Smooth muscle cell (in vitro differentiated cells): ENCODE measurements around the gene PIK3C2G. TPM values are rescaled to one million over a fixed set of nuclear protein-coding genes. Genes with fewer than 3 reads are reported as not detected.

Source experiments
- DNase-seq: peaks from one replicate; lab custom pipeline; 2025; ENCODE audit not compliant: unreplicated experiment; lab: John Stamatoyannopoulos, UW
- H2AFZ ChIP-seq: fragments of 200-600 bp; sonication (generic); 2 replicates; pipeline ENCODE4 v1.6.0; 2016; ENCODE audit warnings: antibody characterized with exemption, low read depth, mild to moderate bottlenecking
- H3F3A ChIP-seq: fragments of 200-600 bp; sonication (generic); 2 replicates; pipeline ENCODE4 v1.6.0; 2017; ENCODE audit warnings: antibody characterized with exemption, low read depth
- H3K27ac ChIP-seq: fragments of 200-600 bp; sonication (generic); 2 replicates; pipeline ENCODE4 v1.5.1; 2016; ENCODE audit warnings: low read depth, mild to moderate bottlenecking
- H3K27me3 ChIP-seq: fragments of 200-600 bp; sonication (generic); 2 replicates; pipeline ENCODE4 v1.6.1; 2016; ENCODE audit warnings: low read depth, mild to moderate bottlenecking
- H3K36me3 ChIP-seq: fragments of 200-600 bp; sonication (generic); 2 replicates; pipeline ENCODE4 v1.5.1; 2016; ENCODE audit warnings: low read depth
- H3K4me1 ChIP-seq: fragments of 200-600 bp; sonication (generic); 2 replicates; pipeline ENCODE4 v1.5.1; 2016; ENCODE audit warnings: low read depth
- H3K4me2 ChIP-seq: fragments of 200-600 bp; sonication (generic); 2 replicates; pipeline ENCODE4 v1.6.0; 2016; ENCODE audit warnings: mild to moderate bottlenecking
- H3K4me3 ChIP-seq: fragments of 200-600 bp; sonication (generic); 2 replicates; pipeline ENCODE4 v1.5.1; 2016; ENCODE audit warnings: mild to moderate bottlenecking
- H3K79me2 ChIP-seq: fragments of 200-600 bp; sonication (generic); 2 replicates; pipeline ENCODE4 v1.6.0; 2016; ENCODE audit warnings: low read depth, mild to moderate bottlenecking
- H3K9ac ChIP-seq: fragments of 200-600 bp; sonication (generic); 2 replicates; pipeline ENCODE4 v1.6.0; 2016; ENCODE audit warnings: low read depth
- H3K9me3 ChIP-seq: fragments of 200-600 bp; sonication (generic); replicated peaks from 2 replicates; pipeline ENCODE4 v1.5.1; 2016; ENCODE audit warnings: low read depth
- H4K20me1 ChIP-seq: fragments of 200-600 bp; sonication (generic); 2 replicates; pipeline ENCODE4 v1.6.0; 2016; ENCODE audit warnings: low read depth
- WGBS: methylation state at CpG from one replicate; pipeline ENCODE4 v1.1.7; 2016; ENCODE audit warnings: low lambda C conversion rate; 5-methylcytosine and 5-hydroxymethylcytosine counted together
- polyA plus RNA-seq: library from polyadenylated mRNA; unstranded; fragments of >200 nt; fragmentation: Nextera tagmentation; extraction: Ambion mirVana; gene quantifications from 2 replicates; pipeline ENCODE4 v1.2.1, GENCODE V29; 2016
- total RNA-seq: library from RNA; depleted of rRNA; stranded (reverse); fragments of >200 nt; gene quantifications from 2 replicates; pipeline ENCODE4 v1.2.3, GENCODE V29; 2014
- TF ChIP-seq, protein P1 (sequence below): fragments of 200-600 bp; sonication (generic); IDR thresholded peaks from 2 replicates; pipeline ENCODE4 v1.5.1; 2017; ENCODE audit warnings: borderline replicate concordance, mild to moderate bottlenecking, antibody characterized with exemption; ENCODE audit not compliant: insufficient read depth, poor library complexity, severe bottlenecking

PIK3C2G gene
- total and polyA plus RNA-seq, 2 experiments from 2014 or later = 0.63 TPM; not detected in 1

DNA sequence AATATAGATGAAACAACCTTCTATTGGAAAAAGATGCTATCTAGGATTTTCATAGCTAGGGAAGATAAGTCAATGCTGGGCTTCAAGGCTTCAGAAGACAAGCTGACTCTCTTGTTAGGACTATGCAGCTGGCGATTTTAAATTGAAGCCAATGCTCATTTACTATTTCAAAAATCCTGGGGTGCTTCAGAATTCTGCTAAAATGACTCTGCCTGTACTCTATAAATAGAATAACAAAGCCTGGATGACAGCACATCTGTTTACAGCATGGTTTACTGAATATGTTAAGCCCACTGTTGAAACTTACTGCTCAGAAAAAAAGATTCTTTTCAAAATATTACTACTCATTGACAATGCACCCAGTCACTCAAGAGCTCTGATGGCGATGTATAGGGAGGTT is 155.1 kb downstream of the PIK3C2G start:
- TF ChIP-seq, protein P1, sequence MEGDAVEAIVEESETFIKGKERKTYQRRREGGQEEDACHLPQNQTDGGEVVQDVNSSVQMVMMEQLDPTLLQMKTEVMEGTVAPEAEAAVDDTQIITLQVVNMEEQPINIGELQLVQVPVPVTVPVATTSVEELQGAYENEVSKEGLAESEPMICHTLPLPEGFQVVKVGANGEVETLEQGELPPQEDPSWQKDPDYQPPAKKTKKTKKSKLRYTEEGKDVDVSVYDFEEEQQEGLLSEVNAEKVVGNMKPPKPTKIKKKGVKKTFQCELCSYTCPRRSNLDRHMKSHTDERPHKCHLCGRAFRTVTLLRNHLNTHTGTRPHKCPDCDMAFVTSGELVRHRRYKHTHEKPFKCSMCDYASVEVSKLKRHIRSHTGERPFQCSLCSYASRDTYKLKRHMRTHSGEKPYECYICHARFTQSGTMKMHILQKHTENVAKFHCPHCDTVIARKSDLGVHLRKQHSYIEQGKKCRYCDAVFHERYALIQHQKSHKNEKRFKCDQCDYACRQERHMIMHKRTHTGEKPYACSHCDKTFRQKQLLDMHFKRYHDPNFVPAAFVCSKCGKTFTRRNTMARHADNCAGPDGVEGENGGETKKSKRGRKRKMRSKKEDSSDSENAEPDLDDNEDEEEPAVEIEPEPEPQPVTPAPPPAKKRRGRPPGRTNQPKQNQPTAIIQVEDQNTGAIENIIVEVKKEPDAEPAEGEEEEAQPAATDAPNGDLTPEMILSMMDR = no peak

GRCh38 chr12:18419311-18419710 is 158.0 kb downstream of the PIK3C2G start:
- H2AFZ ChIP-seq = no peak overlapping the region
- WGBS = 79% methylated on average over 4 of the region's 4 CpGs
- no peaks in the 10 kb centered on the region for H3K4me1 ChIP-seq
- no peak overlapping the region for H3K27ac ChIP-seq
- DNase-seq = no peak
- no peak overlapping the region for H3K9ac ChIP-seq
- no peaks in the 10 kb centered on the region for H3K9me3 ChIP-seq
- no peak overlapping the region for H3K4me2 ChIP-seq
- H3K27me3 ChIP-seq = no peaks in the 10 kb centered on the region
- no peaks in the 10 kb centered on the region for H4K20me1 ChIP-seq
- no peaks in the 10 kb centered on the region for H3K36me3 ChIP-seq
- H3F3A ChIP-seq = no peaks in the 10 kb centered on the region
- H3K4me3 ChIP-seq = no peak overlapping the region
- TF ChIP-seq, protein P1 = no peak
- H3K79me2 ChIP-seq = no peaks in the 10 kb centered on the region

More for the DNA sequence above, 155.1 kb downstream of the PIK3C2G start:
- H3K36me3 ChIP-seq = no peaks in the 10 kb centered on the region
- H3K27ac ChIP-seq = no peak overlapping the region
- H3K4me2 ChIP-seq = no peak overlapping the region
- no peaks in the 10 kb centered on the region for H3K79me2 ChIP-seq
- H3K4me3 ChIP-seq = no peak overlapping the region
- H3K9me3 ChIP-seq = no peaks in the 10 kb centered on the region
- H4K20me1 ChIP-seq = no peaks in the 10 kb centered on the region
- DNase-seq = no peak
- H3F3A ChIP-seq = no peaks in the 10 kb centered on the region
- no peaks in the 10 kb centered on the region for H3K27me3 ChIP-seq
- H3K4me1 ChIP-seq = no peaks in the 10 kb centered on the region
- no peak overlapping the region for H3K9ac ChIP-seq
- WGBS = 96% methylated on average over 2 of the region's 2 CpGs
- no peak overlapping the region for H2AFZ ChIP-seq

GRCh38 chr12:18421867-18422266 is 160.5 kb downstream of the PIK3C2G start:
- no peak overlapping the region for H3K9ac ChIP-seq
- TF ChIP-seq, protein P1 = no peak
- H3K4me1 ChIP-seq = no peaks in the 10 kb centered on the region
- DNase-seq = no peak
- H3K9me3 ChIP-seq = no peaks in the 10 kb centered on the region
- H3K27me3 ChIP-seq = no peaks in the 10 kb centered on the region
- H3K27ac ChIP-seq = peak overlapping the region; percentile 12
- H4K20me1 ChIP-seq = no peaks in the 10 kb centered on the region
- no peaks in the 10 kb centered on the region for H3K79me2 ChIP-seq
- WGBS = 5% methylated on average over 3 of the region's 3 CpGs
- peak overlapping the region; percentile 42 for H2AFZ ChIP-seq
- peak overlapping the region; percentile 36 for H3K4me2 ChIP-seq
- H3K36me3 ChIP-seq = no peaks in the 10 kb centered on the region
- no peak overlapping the region for H3K4me3 ChIP-seq
- H3F3A ChIP-seq = no peaks in the 10 kb centered on the region

DNA sequence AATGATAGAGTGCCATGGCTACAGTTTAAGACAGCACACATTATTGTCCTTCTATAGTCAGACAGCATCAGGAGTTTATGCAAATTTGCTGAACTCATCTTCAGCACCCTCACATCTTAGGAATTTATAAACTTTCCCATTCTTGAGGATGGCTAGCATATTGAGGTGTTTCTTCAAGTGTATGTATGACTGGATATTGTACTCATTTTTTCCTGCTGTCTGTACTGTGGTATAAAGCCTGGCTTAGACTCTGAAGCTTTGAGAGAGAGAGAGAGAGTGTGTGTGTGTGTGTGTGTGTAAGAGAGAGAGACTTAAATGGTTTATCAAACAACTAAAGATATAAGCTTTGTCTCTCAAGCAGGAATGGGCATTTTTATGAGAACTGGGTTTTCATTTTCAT is 161.6 kb downstream of the PIK3C2G start:
- no peaks in the 10 kb centered on the region for H3K36me3 ChIP-seq
- H3K9me3 ChIP-seq = no peaks in the 10 kb centered on the region
- no peak overlapping the region for H3K9ac ChIP-seq
- no peak overlapping the region for H3K27ac ChIP-seq
- H3K4me3 ChIP-seq = no peak overlapping the region
- TF ChIP-seq, protein P1 = no peak
- no peak for DNase-seq
- peak overlapping the region; percentile 36 for H3K4me2 ChIP-seq
- H3K4me1 ChIP-seq = no peaks in the 10 kb centered on the region
- no peaks in the 10 kb centered on the region for H3K27me3 ChIP-seq
- peak overlapping the region; percentile 57 for H2AFZ ChIP-seq
- no peaks in the 10 kb centered on the region for H3K79me2 ChIP-seq
- H3F3A ChIP-seq = no peaks in the 10 kb centered on the region
- H4K20me1 ChIP-seq = no peaks in the 10 kb centered on the region
